SK-N-SH (cell line): Measurements from ENCODE around the gene VWF.

Experiments used
- EZH2phosphoT487 ChIP-seq: fragments of 200-600 bp; sonication (generic); IDR thresholded peaks from 2 replicates; pipeline ENCODE4 v1.6.1; 2017; ENCODE audit warnings: low read depth, mixed run types, mild to moderate bottlenecking, antibody characterized with exemption, moderate library complexity, borderline replicate concordance
- GABPA ChIP-seq: IDR thresholded peaks from 2 replicates; pipeline ENCODE4 v1.4.0; 2012; ENCODE audit warnings: low read depth, mild to moderate bottlenecking
- NFIC ChIP-seq: IDR thresholded peaks from 2 replicates; pipeline ENCODE4 v1.4.0; 2012; ENCODE audit warnings: borderline replicate concordance
- POLR2AphosphoS5 ChIP-seq: IDR thresholded peaks from 2 replicates; pipeline ENCODE4 v1.6.1; 2012; ENCODE audit warnings: low read depth, low read length
- SIN3A ChIP-seq: IDR thresholded peaks from 2 replicates; pipeline ENCODE4 v1.6.1; 2012; ENCODE audit warnings: low read depth, mild to moderate bottlenecking, low read length, moderate library complexity, borderline replicate concordance
- TCF12 ChIP-seq: IDR thresholded peaks from 2 replicates; pipeline ENCODE4 v1.4.0; 2012
- TF ChIP-seq, protein P1 (sequence below): fragments of 200-600 bp; sonication (generic); IDR thresholded peaks from 2 replicates; pipeline ENCODE4 v1.6.1; 2017; ENCODE audit warnings: antibody characterized with exemption, mild to moderate bottlenecking, moderate library complexity
- TF ChIP-seq, protein P2 (sequence below): IDR thresholded peaks from 2 replicates; pipeline ENCODE4 v1.4.0; 2012; ENCODE audit warnings: low read depth

DNA sequence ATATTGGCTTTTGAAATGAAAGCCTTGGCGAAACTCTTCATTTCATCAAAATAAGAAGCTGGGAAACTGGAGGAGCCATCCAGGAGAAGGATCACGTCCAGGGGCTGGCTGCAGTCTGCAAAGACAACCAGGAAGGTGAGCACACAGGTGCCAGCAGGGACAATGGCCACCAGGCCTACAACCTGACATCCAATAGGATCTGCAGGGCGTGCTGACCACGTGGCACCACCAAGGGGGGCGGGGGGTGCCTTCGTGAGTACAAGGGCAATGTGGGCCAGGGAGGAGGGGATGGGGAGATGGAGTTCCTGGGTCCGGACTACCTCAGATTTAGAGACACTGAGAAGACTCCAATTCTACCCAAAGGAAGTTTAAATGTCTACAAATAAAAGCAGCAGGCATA lies 107.7 kb downstream of the VWF start:
- no peak for TF ChIP-seq SIN3A
- TF ChIP-seq, protein P1, sequence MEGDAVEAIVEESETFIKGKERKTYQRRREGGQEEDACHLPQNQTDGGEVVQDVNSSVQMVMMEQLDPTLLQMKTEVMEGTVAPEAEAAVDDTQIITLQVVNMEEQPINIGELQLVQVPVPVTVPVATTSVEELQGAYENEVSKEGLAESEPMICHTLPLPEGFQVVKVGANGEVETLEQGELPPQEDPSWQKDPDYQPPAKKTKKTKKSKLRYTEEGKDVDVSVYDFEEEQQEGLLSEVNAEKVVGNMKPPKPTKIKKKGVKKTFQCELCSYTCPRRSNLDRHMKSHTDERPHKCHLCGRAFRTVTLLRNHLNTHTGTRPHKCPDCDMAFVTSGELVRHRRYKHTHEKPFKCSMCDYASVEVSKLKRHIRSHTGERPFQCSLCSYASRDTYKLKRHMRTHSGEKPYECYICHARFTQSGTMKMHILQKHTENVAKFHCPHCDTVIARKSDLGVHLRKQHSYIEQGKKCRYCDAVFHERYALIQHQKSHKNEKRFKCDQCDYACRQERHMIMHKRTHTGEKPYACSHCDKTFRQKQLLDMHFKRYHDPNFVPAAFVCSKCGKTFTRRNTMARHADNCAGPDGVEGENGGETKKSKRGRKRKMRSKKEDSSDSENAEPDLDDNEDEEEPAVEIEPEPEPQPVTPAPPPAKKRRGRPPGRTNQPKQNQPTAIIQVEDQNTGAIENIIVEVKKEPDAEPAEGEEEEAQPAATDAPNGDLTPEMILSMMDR: no peak
- no peak for TF ChIP-seq EZH2phosphoT487
- TF ChIP-seq GABPA: no peak
- TF ChIP-seq POLR2AphosphoS5: no peak
- TF ChIP-seq, protein P2, sequence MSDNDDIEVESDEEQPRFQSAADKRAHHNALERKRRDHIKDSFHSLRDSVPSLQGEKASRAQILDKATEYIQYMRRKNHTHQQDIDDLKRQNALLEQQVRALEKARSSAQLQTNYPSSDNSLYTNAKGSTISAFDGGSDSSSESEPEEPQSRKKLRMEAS: no peak
- TF ChIP-seq NFIC: no peak
- no peak for TF ChIP-seq TCF12
